Measurements from ENCODE around the gene PROB1.

GRCh38 chr5:139384591-139385051, 10.3 kb downstream of the PROB1 start:
- TF ChIP-seq, protein P1, sequence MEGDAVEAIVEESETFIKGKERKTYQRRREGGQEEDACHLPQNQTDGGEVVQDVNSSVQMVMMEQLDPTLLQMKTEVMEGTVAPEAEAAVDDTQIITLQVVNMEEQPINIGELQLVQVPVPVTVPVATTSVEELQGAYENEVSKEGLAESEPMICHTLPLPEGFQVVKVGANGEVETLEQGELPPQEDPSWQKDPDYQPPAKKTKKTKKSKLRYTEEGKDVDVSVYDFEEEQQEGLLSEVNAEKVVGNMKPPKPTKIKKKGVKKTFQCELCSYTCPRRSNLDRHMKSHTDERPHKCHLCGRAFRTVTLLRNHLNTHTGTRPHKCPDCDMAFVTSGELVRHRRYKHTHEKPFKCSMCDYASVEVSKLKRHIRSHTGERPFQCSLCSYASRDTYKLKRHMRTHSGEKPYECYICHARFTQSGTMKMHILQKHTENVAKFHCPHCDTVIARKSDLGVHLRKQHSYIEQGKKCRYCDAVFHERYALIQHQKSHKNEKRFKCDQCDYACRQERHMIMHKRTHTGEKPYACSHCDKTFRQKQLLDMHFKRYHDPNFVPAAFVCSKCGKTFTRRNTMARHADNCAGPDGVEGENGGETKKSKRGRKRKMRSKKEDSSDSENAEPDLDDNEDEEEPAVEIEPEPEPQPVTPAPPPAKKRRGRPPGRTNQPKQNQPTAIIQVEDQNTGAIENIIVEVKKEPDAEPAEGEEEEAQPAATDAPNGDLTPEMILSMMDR (IDR thresholded peaks at IDR 0.05) = no peak
- no peak for TF ChIP-seq POLR2A (IDR thresholded peaks at IDR 0.05)
